ENCODE measurements around the gene PTPRG.

DNA sequence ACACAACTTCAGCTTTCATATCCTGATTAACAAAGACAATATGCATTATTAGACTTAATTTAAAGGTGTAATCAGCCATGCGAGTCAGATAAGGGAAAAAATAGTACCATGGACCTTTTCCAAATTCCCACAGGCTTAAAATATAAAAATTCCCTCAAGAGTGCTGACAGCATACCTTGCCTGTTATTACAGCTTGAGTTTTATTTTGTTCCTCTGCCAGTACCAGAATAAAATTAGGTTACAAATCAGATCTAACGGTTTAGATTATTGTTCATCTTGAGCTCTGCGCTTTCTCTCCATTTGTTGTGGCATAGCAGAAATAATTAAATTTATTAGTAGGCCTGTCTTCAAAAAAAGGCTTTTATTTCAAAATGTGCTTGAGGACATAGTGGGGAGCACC, 250.3 kb downstream of the PTPRG start:
- TF ChIP-seq CTCF (IDR thresholded peaks at IDR 0.05) (no peak), EP300 (IDR thresholded peaks at IDR 0.05) (no peak), POLR2A (IDR thresholded peaks at IDR 0.05) (no peak)
